GM19452 (cell line): ENCODE measurements around the gene DDI2.

ENCODE experiments used
- ATAC-seq: cut with Tn5 transposase; IDR thresholded peaks from one replicate; pipeline ENCODE4 v1.9.1; 2021; ENCODE audit not compliant: unreplicated experiment

DDI2 gene

GRCh38 chr1:15700508-15700907, 83.2 kb downstream of the DDI2 start:
- ATAC-seq: no peak

GRCh38 chr1:15701784-15702183, 84.5 kb downstream of the DDI2 start:
- no peak for ATAC-seq

- no peak for ATAC-seq
These were observed 85.7 kb downstream of the DDI2 start for GRCh38 chr1:15702722-15703550.

DNA sequence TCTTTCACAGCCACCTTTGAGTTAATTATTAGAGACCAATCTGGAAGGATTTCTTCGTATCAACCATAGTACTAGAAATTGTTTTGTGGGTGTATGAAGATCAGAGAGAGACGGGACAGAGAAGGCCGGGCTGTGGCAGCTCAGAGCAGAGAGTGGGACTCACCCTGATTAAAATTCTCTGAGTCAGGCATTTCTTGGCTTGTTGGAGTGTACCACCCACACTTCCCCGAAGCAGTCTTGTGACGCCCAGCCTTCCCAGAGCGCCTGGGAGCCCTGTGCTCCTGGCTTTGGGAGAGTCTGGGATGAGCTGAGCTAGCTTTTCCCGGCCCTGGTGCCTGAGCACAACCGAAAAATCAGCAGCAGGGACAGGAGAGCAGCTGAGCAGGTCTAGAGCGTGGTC, 86.3 kb downstream of the DDI2 start:
- no peak for ATAC-seq

DNA sequence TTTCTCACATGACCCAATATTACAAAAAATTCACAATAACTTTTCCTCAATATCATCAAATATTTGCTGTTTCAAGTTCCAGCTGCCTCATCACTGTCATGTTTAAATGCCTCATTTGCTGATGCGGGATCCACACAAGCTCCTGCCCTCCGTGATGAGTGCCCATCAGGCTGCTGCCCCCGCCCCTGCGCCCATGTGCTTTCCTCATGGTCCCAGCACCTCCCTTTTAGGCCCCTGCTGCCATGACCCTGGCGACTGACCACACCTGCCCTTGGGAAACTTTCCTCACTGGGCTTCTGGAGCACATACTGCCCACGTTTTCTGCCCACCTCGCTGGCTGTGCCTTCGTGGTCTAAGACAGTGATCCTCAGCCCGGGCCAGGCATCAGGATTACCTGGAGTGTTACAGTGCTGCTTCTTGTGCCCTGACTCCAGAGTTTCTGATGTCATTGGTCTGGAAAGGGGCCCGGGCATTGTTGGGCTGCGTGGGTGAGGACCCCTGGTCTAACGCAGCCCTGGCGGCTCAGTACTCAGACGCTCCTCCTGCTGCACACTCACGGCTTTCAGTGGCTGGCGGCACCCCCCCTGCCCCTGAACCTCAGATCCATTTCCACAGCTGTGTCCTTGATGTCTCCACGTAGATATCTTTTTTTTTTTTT, 87.4 kb downstream of the DDI2 start:
- ATAC-seq: no peak

DNA sequence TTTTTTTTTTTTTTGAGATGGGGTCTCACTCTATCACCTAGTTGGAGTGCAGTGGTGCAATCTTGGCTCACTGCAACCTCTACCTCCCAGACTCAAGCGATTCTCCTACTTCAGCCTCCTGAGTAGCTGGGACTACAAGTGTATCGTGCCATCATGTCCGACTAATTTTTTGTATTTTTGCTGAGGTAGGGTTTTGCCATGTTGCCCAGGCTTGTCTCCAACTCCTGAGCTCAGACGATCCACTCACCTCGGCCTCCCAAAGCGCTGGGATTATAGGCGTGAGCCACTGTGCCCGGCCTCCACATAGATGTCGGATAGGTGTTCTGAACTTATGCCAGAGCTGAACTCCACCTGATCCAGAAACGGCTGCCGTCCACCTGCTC, 87.9 kb downstream of the DDI2 start:
- no peak for ATAC-seq

DNA sequence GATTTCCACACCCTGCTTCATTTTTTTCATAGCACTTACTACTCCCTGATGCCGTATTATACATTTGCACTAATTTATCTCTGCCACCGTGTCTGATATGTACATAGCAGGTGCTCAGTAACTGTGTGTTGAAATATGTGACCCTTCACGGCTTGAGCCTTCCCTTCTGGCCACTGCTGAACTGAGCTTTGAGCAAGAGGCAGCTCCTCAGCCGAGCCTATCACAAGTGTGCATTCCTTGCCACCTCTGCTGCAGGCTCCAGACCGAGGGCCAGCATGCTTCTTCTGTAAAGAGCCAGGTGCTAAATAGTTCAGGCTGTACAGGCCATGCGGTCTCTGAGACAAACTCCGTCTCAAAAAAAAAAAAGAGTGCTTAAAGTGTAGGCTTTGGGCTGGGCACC, 89.5 kb downstream of the DDI2 start:
- ATAC-seq: no peak

DNA sequence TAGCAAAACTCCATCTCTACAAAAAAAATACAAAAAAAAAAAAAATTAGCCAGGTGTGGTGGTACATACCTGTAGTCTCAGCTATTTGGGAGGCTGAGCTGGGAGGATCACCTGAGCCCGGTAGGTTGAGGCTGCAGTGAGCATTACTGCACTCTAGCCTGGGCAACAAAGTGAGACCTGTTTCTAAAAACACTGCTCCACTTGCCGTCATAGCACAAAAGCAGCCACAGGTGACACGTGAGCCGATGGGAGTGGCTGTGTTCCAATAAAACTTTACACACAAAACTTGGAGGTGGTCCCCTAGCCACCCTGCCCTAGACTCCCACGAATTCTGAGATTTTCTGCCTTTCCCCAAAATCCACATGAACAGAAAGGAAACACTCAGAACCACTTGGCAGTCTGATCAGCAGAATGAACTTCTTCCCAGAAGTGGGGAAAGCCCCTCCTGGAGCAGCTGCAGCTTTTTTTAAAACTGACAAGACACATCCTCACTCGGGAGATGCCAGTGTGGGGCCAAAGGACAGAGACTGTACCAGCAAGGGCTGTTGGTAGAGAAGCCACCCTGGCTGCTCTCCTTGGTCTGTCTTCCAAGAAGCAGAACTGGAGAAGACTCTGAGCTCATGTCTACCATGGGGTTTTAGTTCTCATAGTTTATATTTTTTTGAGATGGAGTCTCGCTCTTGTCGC, 90.1 kb downstream of the DDI2 start:
- ATAC-seq: no peak

- ATAC-seq: no peak
These were observed 91.4 kb downstream of the DDI2 start for GRCh38 chr1:15708486-15709137.

GRCh38 chr1:15709226-15709625, 92.0 kb downstream of the DDI2 start:
- no peak for ATAC-seq

- ATAC-seq: no peak
These were observed 94.9 kb downstream of the DDI2 start for GRCh38 chr1:15712168-15712567.

- ATAC-seq: no peak
These were observed 97.3 kb downstream of the DDI2 start for GRCh38 chr1:15714406-15715136.

DNA sequence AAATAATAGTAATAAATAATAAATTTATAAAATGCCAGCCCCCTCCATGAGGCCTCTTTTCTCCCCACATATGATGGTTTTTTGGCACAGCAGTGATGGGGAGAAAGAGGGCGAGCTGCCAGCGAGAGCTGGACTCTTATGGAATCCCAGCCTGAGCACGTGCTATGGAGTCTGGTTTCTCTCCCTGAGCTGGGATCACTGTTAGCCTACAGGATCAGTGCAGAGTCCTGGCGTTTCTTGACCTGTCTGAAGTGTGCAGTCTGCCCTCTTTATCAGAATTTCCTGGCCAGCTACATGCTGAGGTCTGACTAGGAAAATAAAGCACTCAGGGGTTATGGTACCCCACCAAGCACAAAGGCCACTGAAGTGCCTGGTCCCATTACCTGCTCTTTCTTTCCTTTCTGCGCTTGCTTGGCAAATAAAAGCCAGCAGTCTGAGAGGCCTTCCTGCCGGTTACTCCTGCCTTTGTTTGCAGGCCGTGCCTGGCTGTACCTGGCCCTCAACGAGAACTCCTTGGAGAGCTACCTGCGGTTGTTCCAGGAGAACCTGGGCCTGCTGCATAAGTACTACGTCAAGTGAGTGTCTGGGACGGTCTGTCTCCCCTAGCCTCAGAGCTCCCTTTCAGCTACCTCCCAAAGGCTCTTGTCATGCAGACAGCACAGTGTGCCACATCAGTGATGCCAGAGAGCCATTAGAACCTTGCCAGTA, 100.3 kb downstream of the DDI2 start:
- ATAC-seq: no peak

DNA sequence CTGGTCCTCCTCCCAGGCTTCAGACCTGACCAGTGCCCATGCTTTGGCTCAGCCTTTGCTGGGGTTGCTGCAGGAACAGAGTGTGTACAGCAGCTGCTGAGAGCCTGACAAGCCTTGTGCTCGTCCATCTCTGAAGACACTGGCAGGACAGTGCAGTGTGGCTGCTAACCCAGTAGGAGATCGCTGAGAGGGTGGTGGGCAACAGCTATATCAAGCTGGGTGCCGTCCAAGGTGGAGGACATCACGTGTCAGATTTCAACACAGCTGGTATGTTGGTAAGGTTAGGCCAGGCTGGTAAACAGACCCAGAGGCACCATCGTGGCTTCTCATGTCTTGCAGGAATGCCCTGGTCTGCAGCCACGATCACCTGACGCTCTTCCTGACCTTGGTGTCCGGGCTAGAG, 100.9 kb downstream of the DDI2 start:
- no peak for ATAC-seq
